ENCODE results near the gene PTBP3. TPM values are rescaled to one million over a fixed set of nuclear protein-coding genes. Genes with fewer than 3 reads are reported as not detected.
"Not testable (repeated sequence)": the region's sequence is repeated elsewhere in the genome, so short reads cannot be mapped to it uniquely, and the experiment has no call there.

PTBP3 gene
- total RNA-seq, 1 donor from 2014 or later = 163 TPM

GRCh38 chr9:112278152-112278551 is 55.3 kb downstream of the PTBP3 start:
- intact Hi-C loops (cut with micrococcal nuclease) = no loop called here

- intact Hi-C loops (cut with micrococcal nuclease) = no loop called here
Observed at GRCh38 chr9:112274600-112274999, 58.8 kb downstream of the PTBP3 start.

- intact Hi-C loops (cut with micrococcal nuclease) = no loop called here
Observed at GRCh38 chr9:112273876-112274275, 59.5 kb downstream of the PTBP3 start.

GRCh38 chr9:112271466-112272098 is 61.8 kb downstream of the PTBP3 start:
- intact Hi-C loops (cut with micrococcal nuclease) = no loop called here

- intact Hi-C loops (cut with micrococcal nuclease) = no loop called here
Observed at GRCh38 chr9:112268413-112268812, 65.0 kb downstream of the PTBP3 start.

GRCh38 chr9:112267086-112267485 is 66.3 kb downstream of the PTBP3 start:
- intact Hi-C loops (cut with micrococcal nuclease) = not testable (repeated sequence)

- intact Hi-C loops (cut with micrococcal nuclease) = no loop called here
Observed at GRCh38 chr9:112265391-112265790, 68.0 kb downstream of the PTBP3 start.

- intact Hi-C loops (cut with micrococcal nuclease) = no loop called here
Observed at GRCh38 chr9:112262577-112262976, 70.8 kb downstream of the PTBP3 start.

- intact Hi-C loops (cut with micrococcal nuclease) = no loop called here
Observed at GRCh38 chr9:112261133-112261532, 72.3 kb downstream of the PTBP3 start.

- intact Hi-C loops (cut with micrococcal nuclease) = no loop called here
Observed at GRCh38 chr9:112258106-112258505, 75.3 kb downstream of the PTBP3 start.

- intact Hi-C loops (cut with micrococcal nuclease) = no loop called here
Observed at GRCh38 chr9:112252194-112252593, 81.2 kb downstream of the PTBP3 start.

- intact Hi-C loops (cut with micrococcal nuclease) = no loop called here
Observed at GRCh38 chr9:112249277-112249676, 84.1 kb downstream of the PTBP3 start.

GRCh38 chr9:112248722-112249121 is 84.7 kb downstream of the PTBP3 start:
- intact Hi-C loops (cut with micrococcal nuclease) = no loop called here

- intact Hi-C loops (cut with micrococcal nuclease) = no loop called here
Observed at GRCh38 chr9:112247090-112247489, 86.3 kb downstream of the PTBP3 start.

GRCh38 chr9:112245126-112245525 is 88.3 kb downstream of the PTBP3 start:
- intact Hi-C loops (cut with micrococcal nuclease) = no loop called here

- intact Hi-C loops (cut with micrococcal nuclease) = no loop called here
Observed at GRCh38 chr9:112242147-112242804, 91.1 kb downstream of the PTBP3 start.

GRCh38 chr9:112241491-112241890 is 91.9 kb downstream of the PTBP3 start:
- intact Hi-C loops (cut with micrococcal nuclease) = no loop called here

GRCh38 chr9:112239708-112240107 is 93.7 kb downstream of the PTBP3 start:
- intact Hi-C loops (cut with micrococcal nuclease) = no loop called here

GRCh38 chr9:112239284-112239683 is 94.1 kb downstream of the PTBP3 start:
- intact Hi-C loops (cut with micrococcal nuclease) = no loop called here

GRCh38 chr9:112234779-112235178 is 98.6 kb downstream of the PTBP3 start:
- intact Hi-C loops (cut with micrococcal nuclease) = no loop called here

- intact Hi-C loops (cut with micrococcal nuclease) = no loop called here
Observed at GRCh38 chr9:112233769-112234168, 99.7 kb downstream of the PTBP3 start.

GRCh38 chr9:112232233-112232632 is 101.2 kb downstream of the PTBP3 start:
- intact Hi-C loops (cut with micrococcal nuclease) = no loop called here

GRCh38 chr9:112226091-112226490 is 107.3 kb downstream of the PTBP3 start:
- intact Hi-C loops (cut with micrococcal nuclease) = no loop called here
